ENCODE data around the gene ZNF322.
"Not testable (repeated sequence)": the region's sequence is repeated elsewhere in the genome, so short reads cannot be mapped to it uniquely, and the experiment has no call there.

The ZNF322 gene, protein sequence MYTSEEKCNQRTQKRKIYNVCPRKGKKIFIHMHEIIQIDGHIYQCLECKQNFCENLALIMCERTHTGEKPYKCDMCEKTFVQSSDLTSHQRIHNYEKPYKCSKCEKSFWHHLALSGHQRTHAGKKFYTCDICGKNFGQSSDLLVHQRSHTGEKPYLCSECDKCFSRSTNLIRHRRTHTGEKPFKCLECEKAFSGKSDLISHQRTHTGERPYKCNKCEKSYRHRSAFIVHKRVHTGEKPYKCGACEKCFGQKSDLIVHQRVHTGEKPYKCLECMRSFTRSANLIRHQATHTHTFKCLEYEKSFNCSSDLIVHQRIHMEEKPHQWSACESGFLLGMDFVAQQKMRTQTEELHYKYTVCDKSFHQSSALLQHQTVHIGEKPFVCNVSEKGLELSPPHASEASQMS

DNA sequence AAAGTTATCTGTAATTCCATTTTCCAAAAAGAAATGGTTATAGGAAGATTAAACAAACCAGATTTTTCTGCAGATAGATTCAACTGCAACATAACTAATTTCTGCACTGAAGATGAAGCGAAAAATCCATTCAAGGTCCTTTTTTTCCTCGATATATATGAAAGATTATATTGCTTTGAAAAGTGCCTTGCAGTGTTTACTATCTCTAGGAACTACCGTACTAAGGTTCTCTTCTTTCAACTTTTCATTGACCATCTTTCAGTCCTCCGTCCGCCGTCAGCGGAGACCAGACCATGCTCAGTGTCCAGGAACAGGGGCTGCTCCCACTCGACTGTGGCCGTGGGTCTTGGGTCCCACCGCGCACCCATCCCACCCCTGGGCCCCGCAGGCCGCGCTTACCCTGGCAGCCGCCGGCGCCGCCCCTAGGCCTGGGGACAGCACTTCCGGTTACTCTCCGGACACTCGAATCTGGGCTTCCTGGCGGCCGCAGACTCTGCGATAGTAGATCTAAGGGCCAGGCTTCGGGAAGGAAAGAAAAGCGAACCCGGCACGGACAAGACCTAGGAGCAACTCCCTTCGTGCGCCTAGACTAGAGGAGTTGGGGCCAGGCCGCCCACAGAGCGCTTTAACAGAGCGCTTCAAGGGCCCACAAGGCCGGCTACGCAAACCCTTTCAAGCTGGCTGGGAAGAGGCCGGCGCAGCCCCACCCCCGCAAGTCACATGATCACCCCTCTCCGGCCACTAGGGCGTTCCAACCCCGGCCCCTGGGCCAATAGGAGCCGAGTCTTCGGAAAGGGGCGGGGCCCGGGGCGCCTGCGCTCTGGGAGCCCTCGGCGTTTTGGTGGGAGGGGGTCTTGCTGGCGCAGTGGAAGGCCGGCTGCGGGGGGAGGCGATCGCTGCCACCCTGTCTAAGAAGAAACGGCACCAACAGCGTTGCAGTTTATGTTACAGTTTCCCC, at the start of gene ZNF322:
TSS of gene ZNF322 (minus strand) at position 705 of the 958 bp plus-strand sequence. CDS start 21,193 bp downstream, outside the sequence.
- peak; percentile 63 to 76 for DNase-seq (ENCODE audit: low read depth in 1 of 2, low spot score in 1 of 2)

- not testable (repeated sequence) for DNase-seq (ENCODE audit: low read depth in 1 of 2, low spot score in 1 of 2)
Measured at GRCh38 chr6:26705780-26706179, 46.2 kb upstream of the ZNF322 start.

DNA sequence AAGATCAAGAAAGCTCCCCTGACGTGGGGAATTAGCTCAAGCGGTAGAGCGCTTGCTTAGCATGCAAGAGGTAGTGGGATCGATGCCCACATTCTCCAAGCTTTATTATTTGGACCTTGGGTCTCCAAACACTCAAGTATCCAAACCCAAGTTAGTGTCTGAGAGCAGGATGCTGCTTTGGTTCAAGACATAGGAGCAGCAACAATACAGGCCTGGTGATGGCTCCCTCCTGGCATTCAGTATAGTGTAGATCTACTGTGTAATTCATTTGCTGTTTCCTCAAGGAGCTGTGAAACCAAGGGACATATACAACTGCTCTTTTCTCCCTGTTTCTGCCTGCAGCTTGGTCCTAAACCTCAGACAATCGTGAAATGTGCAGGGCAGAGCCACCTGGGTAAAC, 45.8 kb upstream of the ZNF322 start:
- DNase-seq (ENCODE audit: low read depth in 1 of 2, low spot score in 1 of 2): not testable (repeated sequence)

DNA sequence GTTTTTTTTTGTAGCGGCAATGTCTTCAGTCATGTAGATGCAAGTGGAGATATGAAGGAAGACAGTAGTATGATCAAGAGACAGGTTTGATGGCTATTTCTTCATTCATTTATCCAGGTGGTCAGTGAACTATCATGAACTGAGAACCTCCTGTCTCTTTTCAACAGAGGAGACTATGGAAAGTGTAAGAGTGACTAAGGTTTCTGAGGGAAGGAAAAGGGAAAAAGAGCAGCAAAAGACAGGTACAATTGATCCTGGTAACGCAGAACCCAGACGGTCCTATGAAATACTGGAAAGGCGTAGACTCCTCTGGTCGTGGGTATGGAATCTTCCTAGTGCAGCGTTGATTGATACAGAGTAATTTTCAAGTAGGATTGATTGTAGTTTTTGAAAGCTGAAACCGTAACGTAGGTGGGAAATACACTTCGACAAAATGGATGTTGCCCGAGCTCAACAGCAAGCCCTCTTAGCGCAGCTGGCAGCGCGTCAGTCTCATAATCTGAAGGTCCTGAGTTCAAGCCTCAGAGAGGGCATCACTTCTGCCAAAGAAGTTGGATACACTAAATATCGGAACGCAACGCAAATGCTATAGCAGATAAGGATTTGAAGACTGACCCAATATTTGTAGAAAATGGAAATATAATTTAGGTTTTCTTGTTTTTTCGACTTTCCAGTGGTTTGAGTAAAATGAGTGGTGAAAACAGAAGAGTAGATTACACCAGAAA, 41.6 kb upstream of the ZNF322 start:
- DNase-seq (ENCODE audit: low read depth in 1 of 2, low spot score in 1 of 2): not testable (repeated sequence)

DNA sequence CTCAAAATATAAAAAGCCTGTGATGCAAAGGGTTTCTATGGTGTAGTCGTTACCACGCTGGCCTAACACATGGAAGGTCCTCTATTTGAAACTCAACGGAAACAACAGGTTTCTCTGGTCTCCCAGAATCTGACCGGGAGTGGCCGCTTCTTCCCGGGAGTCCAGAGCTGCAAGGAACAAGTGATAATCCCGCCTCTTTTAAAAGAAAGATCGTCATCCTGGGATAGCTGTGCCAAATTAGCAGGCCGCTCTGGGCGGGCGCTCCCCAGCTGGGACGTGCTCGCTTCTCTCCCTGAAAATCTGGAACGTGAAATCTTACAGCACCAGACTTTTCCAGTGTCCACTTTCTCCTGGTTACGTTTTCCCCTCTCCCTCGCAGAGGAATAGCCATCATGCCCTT, 38.0 kb upstream of the ZNF322 start:
- DNase-seq (ENCODE audit: low read depth in 1 of 2, low spot score in 1 of 2): not testable (repeated sequence)

- not testable (repeated sequence) for DNase-seq (ENCODE audit: low read depth in 1 of 2, low spot score in 1 of 2)
Measured at GRCh38 chr6:26689324-26689947, 29.9 kb upstream of the ZNF322 start.

DNA sequence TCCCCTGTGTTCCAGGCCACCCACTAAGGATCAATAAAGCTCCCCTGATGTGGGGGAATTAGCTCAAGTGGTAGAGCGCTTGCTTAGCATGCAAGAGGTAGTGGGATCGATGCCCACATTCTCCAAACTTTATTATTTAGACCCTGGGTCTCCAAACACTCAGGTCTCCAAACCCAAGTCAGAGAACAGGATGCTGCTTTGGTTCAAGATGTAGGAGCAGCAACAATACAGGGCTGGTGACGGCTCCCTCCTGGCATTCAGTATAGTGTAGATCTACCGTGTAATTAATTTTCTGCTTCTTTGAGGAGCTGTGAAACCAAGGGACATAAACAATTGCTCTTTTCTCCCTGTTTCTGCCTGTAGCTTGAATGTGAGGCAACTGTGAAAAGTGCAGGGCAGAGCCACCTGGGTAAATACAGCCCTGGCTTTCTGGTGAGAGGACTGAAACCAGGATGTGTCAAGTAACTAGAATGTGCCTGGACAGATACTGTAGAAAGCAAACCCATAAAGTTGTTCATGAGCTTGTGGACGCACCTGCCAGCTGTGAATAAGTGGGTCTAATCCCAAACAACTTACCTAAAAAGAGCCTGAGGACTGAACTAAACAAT, 23.0 kb upstream of the ZNF322 start:
- not testable (repeated sequence) for DNase-seq (ENCODE audit: low read depth in 1 of 2, low spot score in 1 of 2)

- not testable (repeated sequence) for DNase-seq (ENCODE audit: low read depth in 1 of 2, low spot score in 1 of 2)
Measured at GRCh38 chr6:26673287-26673686, 13.7 kb upstream of the ZNF322 start.

GRCh38 chr6:26670558-26670957, 11.0 kb upstream of the ZNF322 start:
- DNase-seq (ENCODE audit: low read depth in 1 of 2, low spot score in 1 of 2): not testable (repeated sequence)

GRCh38 chr6:26670003-26670402, 10.5 kb upstream of the ZNF322 start:
- not testable (repeated sequence) for DNase-seq (ENCODE audit: low read depth in 1 of 2, low spot score in 1 of 2)

- no peak for DNase-seq (ENCODE audit: low read depth in 1 of 2, low spot score in 1 of 2)
Measured at GRCh38 chr6:26660000-26660361, 435 bp upstream of the ZNF322 start.

DNA sequence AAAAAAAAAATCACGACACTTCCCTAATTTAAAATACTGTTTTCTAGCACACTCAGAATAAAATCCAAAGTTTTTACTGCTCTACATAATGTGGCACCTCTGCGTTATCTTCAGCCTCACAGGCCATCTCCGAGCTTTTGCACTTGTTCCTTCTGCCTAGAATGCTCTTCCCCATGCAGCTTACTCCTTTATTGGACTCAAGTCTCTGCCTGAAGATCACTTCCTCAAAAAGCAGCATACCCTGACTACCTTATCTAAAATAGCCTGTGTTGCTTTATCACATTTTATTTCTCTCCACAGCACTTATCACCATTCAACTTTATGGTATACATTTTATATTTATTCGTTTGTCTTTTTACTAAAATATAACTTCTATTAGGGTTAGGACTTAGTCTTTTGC, 2.3 kb downstream of the ZNF322 start:
- no peak for DNase-seq (ENCODE audit: low read depth in 1 of 2, low spot score in 1 of 2)

GRCh38 chr6:26653007-26653406, 6.5 kb downstream of the ZNF322 start:
- no peak for DNase-seq (ENCODE audit: low read depth in 1 of 2, low spot score in 1 of 2)

DNA sequence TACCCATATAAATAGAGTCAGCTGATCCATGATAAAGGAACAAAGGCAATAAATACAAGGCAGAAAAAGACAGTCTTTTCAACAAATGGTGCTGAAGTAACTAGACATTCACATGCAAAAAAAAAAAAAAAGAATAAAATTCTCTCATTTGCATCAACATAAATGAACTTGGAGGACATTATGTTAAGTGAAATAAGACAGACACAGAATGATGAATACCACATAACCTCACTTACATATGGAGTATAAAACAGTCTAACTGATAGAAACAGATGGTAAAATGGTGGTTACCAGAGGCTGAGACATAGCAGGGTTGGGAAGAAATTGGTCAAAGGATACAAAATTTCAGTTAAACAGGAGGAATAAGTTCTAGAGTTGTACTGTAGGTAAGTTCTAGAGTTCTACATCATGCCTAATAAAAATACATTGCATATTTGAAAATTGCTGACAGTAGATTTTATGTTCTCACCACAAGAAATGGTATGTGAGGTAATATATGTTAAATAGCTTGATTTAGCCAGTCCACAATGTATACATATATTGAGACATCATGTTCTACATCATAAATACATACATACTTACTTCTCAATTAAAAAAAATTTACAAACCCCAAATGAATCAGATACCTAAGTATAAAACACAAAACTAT, 8.3 kb downstream of the ZNF322 start:
- DNase-seq (ENCODE audit: low read depth in 1 of 2, low spot score in 1 of 2): no peak

DNA sequence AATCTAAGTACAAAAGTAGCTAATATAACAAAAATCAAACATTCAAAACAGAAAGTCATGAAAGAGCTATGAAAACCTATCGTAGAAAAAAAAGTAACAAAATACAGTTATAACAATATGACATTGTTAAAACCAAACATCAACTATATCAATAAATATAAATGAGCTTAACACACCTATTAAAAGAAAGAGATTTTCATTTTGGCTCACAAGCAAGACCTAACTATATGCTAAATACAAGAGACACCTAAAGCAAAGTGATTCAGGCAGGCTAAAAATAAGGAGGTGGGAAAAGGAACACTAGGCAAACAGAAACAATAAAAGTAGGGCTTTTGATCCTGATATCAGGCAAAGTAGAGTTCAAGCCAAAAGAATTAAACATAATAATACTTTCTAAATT, 13.5 kb downstream of the ZNF322 start:
- no peak for DNase-seq (ENCODE audit: low read depth in 1 of 2, low spot score in 1 of 2)

DNA sequence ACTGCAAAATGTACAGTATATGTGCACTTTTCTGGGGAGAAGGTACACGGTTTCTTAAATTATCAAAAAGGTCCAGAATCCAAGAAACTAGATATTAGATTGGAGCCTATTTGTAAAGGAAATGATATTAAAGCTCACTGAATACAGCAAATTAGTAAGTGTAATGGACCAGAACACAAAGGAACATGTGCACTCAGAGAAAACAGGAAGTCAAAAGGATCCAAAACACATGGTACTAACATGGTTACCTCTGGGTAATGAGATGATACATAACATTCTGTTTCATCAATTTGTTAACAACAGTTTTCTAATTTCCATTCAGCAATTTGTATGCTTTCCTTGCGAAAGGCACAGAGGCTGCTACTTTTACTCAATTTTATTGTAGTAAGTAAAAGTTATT, 18.7 kb downstream of the ZNF322 start:
- no peak for DNase-seq (ENCODE audit: low read depth in 1 of 2, low spot score in 1 of 2)

DNA sequence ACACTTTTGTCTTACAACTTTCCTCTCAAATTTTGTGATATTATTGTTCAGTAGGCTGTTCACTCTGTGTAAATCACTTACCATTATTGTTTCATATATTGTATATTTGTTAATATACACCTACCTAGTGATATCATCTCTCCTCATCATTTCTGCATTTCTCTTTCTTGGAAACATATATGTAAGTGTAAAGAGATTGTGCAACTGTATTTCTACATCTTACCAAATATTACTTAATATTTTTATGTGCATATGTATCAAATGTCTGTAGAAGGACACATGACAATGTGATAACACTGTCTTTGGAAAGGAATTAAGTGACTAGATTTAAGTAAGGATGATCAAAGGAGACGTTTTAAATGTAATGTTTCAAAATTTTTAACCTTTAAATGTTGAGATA, 30.2 kb downstream of the ZNF322 start:
- DNase-seq (ENCODE audit: low read depth in 1 of 2, low spot score in 1 of 2): no peak

DNA sequence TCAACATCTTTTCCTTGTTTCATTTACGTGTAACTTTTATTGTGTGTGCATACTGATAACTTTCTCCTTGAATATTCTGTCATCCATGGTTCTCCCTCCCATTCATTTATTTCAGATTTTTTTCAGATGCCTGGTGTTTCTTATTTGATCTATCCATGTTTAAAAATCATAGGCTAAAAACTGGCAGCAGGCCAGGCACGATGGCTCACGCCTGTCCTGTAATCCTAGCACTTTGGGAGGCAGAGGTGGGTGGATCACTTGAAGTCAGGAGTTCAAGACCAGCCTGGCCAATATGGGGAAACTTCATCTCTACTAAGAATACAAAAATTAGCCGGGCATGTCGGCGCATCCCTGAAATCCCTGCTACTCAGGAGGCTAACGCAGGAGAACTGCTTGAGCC, 31.7 kb downstream of the ZNF322 start:
- DNase-seq (ENCODE audit: low read depth in 1 of 2, low spot score in 1 of 2): no peak

- no peak for DNase-seq (ENCODE audit: low read depth in 1 of 2, low spot score in 1 of 2)
Measured at GRCh38 chr6:26624557-26624956, 35.0 kb downstream of the ZNF322 start.

- DNase-seq (ENCODE audit: low read depth in 1 of 2, low spot score in 1 of 2): no peak
Measured at GRCh38 chr6:26623339-26623859, 36.1 kb downstream of the ZNF322 start.
